ENCODE measurements around the gene LIFR.

DNA sequence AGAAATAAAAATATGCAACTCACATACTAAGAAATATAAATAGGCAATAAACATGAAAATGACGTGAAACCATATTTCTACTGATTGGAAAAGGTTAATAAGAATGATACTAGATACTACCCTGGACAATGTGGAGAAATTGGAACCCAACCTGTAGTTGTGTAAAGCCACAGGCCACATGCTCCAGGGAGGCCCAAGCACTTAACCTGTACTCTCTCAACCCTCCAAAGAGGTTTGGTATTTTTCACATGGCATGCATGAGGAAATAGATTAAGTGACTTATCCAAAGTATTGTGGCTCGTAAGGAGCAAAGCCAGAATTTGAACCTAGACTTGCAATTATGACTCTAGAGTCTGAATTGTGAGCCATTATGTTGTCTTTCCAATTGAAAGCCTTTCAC, 13.4 kb downstream of the LIFR start:
- TF ChIP-seq YY1 (IDR thresholded peaks at IDR 0.05; ENCODE audit: low read depth): no peak
- TF ChIP-seq, protein P1, sequence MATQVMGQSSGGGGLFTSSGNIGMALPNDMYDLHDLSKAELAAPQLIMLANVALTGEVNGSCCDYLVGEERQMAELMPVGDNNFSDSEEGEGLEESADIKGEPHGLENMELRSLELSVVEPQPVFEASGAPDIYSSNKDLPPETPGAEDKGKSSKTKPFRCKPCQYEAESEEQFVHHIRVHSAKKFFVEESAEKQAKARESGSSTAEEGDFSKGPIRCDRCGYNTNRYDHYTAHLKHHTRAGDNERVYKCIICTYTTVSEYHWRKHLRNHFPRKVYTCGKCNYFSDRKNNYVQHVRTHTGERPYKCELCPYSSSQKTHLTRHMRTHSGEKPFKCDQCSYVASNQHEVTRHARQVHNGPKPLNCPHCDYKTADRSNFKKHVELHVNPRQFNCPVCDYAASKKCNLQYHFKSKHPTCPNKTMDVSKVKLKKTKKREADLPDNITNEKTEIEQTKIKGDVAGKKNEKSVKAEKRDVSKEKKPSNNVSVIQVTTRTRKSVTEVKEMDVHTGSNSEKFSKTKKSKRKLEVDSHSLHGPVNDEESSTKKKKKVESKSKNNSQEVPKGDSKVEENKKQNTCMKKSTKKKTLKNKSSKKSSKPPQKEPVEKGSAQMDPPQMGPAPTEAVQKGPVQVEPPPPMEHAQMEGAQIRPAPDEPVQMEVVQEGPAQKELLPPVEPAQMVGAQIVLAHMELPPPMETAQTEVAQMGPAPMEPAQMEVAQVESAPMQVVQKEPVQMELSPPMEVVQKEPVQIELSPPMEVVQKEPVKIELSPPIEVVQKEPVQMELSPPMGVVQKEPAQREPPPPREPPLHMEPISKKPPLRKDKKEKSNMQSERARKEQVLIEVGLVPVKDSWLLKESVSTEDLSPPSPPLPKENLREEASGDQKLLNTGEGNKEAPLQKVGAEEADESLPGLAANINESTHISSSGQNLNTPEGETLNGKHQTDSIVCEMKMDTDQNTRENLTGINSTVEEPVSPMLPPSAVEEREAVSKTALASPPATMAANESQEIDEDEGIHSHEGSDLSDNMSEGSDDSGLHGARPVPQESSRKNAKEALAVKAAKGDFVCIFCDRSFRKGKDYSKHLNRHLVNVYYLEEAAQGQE (IDR thresholded peaks at IDR 0.05; ENCODE audit: low read depth): no peak
- TF ChIP-seq EP300 (IDR thresholded peaks at IDR 0.05; ENCODE audit: borderline replicate concordance): no peak
